Measurements from ENCODE around the gene CCDC60. TPM values are rescaled to one million over a fixed set of nuclear protein-coding genes. Genes with fewer than 3 reads are reported as not detected.

CCDC60 gene
- total and polyA plus RNA-seq, 4 experiments from 2014 or later, result not detected

DNA sequence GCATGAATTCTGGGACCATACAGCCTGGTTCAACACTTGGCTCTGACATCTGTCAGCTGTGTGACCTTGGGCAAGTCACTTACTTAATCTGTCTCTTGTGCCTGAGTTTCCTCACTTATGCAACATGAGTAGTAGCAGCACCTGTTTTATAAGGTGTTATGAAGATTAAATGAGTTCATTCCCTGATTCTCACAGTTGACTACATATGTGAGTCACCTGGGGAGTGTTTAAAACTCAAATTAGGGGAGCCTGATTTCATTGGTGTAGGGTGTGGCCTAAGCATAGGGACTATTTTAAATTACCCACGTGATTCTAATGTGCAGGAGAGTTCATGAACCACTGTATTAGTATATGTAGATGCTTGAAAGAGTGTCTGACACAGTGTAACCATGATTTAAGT, 222.3 kb downstream of the CCDC60 start:
- no peaks in the 10 kb centered on the region for H3K36me3 Mint-ChIP-seq
- DNase-seq, result no peak
- CTCF ChIA-PET (ENCODE audit: partially characterized antibody), result no interaction called here

DNA sequence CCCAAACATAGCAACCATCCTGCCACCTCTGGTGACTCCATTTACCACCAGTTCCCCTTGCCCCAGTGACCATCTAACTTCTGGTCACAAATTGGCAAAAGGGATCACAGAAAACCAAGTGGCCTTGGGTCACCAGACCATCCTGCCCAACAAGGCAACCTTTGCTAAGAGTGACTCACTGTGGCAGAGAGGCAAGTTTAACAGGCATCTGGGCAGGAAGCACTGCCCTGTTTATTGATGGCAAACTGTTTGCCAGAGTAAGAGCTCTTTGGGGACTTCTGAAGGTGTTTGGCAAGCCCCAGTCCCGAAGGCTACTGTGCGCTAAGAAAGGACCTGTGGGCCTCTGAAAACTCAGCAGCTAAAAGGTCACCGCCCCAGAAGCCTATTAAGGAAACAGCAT, 230.9 kb downstream of the CCDC60 start:
- H3K27me3 ChIP-seq (ENCODE audit: insufficient read depth, low read length), result no peaks in the 10 kb centered on the region
- Mint-ChIP-seq H3K27ac (no peak overlapping the region), H3K4me3 (no peak overlapping the region), H3K4me1 (no peaks in the 10 kb centered on the region), H3K27me3 (peaks cover 9 to 10% of the 10 kb centered on the region in 2 donors), H3K9me3 (peaks cover 0 to 2% (median 0%) of the 10 kb centered on the region in 8 donors), H3K36me3 (no peaks in the 10 kb centered on the region)
- H3K27ac ChIP-seq (ENCODE audit: low read depth, low read length), result no peak overlapping the region
- no peaks in the 10 kb centered on the region for H3K4me1 ChIP-seq (ENCODE audit: insufficient read depth, low read length)
- CTCF ChIA-PET (ENCODE audit: partially characterized antibody), result no interaction called here
- H3K36me3 ChIP-seq (ENCODE audit: insufficient read depth, low read length), result no peaks in the 10 kb centered on the region
- no peak for DNase-seq
- H3K9me3 ChIP-seq (ENCODE audit: control insufficient read depth in 1 of 2, low read length in 2 of 2), result no peaks in the 10 kb centered on the region
- intact Hi-C loops (cut with micrococcal nuclease), result no loop called here
- H3K4me3 ChIP-seq (ENCODE audit: low read length in 2 of 2), result no peak overlapping the region
- POLR2A ChIA-PET (ENCODE audit: partially characterized antibody), result no interaction called here

More for the DNA sequence above, 222.3 kb downstream of the CCDC60 start:
- Histone ChIP-seq H3K36me3 (ENCODE audit: insufficient read depth, low read length) (no peaks in the 10 kb centered on the region), H3K27ac (ENCODE audit: low read depth, low read length) (no peak overlapping the region), H3K27me3 (ENCODE audit: insufficient read depth, low read length) (no peaks in the 10 kb centered on the region), H3K4me3 (ENCODE audit: low read length in 2 of 2) (no peak overlapping the region), H3K4me1 (ENCODE audit: insufficient read depth, low read length) (no peaks in the 10 kb centered on the region), H3K9me3 (ENCODE audit: control insufficient read depth in 1 of 2, low read length in 2 of 2) (no peaks in the 10 kb centered on the region)
- intact Hi-C loops (cut with micrococcal nuclease), result no loop called here
- Mint-ChIP-seq H3K9me3 (peaks cover 0 to 3% (median 0%) of the 10 kb centered on the region in 8 donors), H3K27me3 (peaks cover 11 to 14% of the 10 kb centered on the region in 2 donors), H3K4me3 (no peak overlapping the region), H3K4me1 (no peaks in the 10 kb centered on the region), H3K27ac (no peak overlapping the region)
- POLR2A ChIA-PET (ENCODE audit: partially characterized antibody), result no interaction called here

DNA sequence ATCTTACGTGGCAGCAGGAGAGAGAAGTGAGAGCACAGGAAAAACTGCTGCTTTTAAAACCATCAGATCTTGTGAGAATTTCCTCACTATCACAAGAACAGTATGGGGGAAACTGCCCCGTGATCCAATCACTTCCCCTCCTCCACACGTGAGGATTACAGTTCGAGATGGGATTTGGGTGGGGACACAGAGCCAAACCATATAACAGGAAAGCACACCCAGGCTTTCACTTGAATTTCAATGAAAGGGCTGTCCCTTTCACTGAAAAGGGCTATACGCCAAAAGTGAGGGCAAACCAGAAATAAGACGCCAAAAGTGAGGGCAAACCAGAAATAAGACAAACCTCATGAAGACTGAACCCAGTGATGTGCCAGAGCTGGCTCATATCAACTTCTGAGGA, 236.2 kb downstream of the CCDC60 start:
- peaks cover 13 to 14% of the 10 kb centered on the region in 2 donors for H3K27me3 Mint-ChIP-seq
- no peak overlapping the region for H3K27ac Mint-ChIP-seq
- ChIA-PET CTCF (ENCODE audit: partially characterized antibody) (interaction anchor here (1.2 kb wide), 1 partner anchor 25 kb away, joined by 3 read pairs; no protein-coding TSS in a partner anchor), POLR2A (ENCODE audit: partially characterized antibody) (no interaction called here)
- H3K4me1 Mint-ChIP-seq, result no peaks in the 10 kb centered on the region
- intact Hi-C loops (cut with micrococcal nuclease), result no loop called here
- Histone ChIP-seq H3K9me3 (ENCODE audit: control insufficient read depth in 1 of 2, low read length in 2 of 2) (no peaks in the 10 kb centered on the region), H3K4me1 (ENCODE audit: insufficient read depth, low read length) (no peaks in the 10 kb centered on the region), H3K36me3 (ENCODE audit: insufficient read depth, low read length) (no peaks in the 10 kb centered on the region), H3K4me3 (ENCODE audit: low read length in 2 of 2) (no peak overlapping the region), H3K27me3 (ENCODE audit: insufficient read depth, low read length) (no peaks in the 10 kb centered on the region), H3K27ac (ENCODE audit: low read depth, low read length) (no peak overlapping the region)
- H3K9me3 Mint-ChIP-seq, result peaks cover 0 to 5% (median 0%) of the 10 kb centered on the region in 8 donors
- no peak overlapping the region for H3K4me3 Mint-ChIP-seq
- DNase-seq, result no peak
- no peaks in the 10 kb centered on the region for H3K36me3 Mint-ChIP-seq

DNA sequence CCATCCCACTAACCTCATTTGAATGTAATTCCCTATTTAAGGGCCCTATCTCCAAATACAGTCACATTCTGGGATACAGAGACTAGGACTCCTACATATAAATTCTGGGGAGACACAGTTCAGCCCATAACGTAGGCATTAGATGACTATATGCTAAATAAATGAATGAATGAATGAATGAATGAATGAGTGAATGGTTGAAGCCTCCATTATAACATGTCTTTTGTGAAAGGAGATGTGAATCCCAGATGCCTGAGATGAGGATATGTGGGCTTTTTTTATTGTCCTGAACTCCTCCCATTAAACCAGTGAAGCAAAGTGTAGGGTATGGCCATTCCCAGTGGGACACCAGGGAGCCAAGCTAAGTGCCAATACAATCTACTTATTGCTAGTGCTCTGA, 238.6 kb downstream of the CCDC60 start:
- Mint-ChIP-seq H3K27ac (no peak overlapping the region), H3K36me3 (no peaks in the 10 kb centered on the region), H3K27me3 (peaks cover 9 to 11% of the 10 kb centered on the region in 2 donors), H3K9me3 (peaks cover 0 to 4% (median 0%) of the 10 kb centered on the region in 8 donors), H3K4me1 (no peaks in the 10 kb centered on the region), H3K4me3 (no peak overlapping the region)
- no peaks in the 10 kb centered on the region for H3K27me3 ChIP-seq (ENCODE audit: insufficient read depth, low read length)
- H3K4me3 ChIP-seq (ENCODE audit: low read length in 2 of 2), result no peak overlapping the region
- intact Hi-C loops (cut with micrococcal nuclease), result no loop called here
- H3K4me1 ChIP-seq (ENCODE audit: insufficient read depth, low read length), result no peaks in the 10 kb centered on the region
- H3K27ac ChIP-seq (ENCODE audit: low read depth, low read length), result no peak overlapping the region
- POLR2A ChIA-PET (ENCODE audit: partially characterized antibody), result no interaction called here
- no peak for DNase-seq
- H3K9me3 ChIP-seq (ENCODE audit: control insufficient read depth in 1 of 2, low read length in 2 of 2), result no peaks in the 10 kb centered on the region
- CTCF ChIA-PET (ENCODE audit: partially characterized antibody), result no interaction called here
- H3K36me3 ChIP-seq (ENCODE audit: insufficient read depth, low read length), result no peaks in the 10 kb centered on the region

DNA sequence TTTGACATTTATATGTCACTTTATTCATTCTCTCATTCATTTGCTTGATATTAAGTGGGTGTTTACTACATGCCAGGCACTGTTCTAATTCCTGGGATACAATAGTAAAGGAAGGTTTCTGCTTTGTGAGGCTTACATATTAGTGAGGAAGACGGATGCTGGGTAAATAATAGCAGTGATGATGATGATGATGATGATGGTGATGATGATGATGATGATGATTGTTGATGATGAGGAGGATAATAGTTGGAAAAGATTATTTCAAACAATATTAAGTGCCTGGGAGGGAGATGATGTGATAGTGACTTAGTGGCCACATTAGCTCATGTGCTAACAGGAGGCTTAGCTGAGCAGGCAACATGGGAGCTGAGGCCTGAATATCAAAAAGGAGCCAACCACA, 239.7 kb downstream of the CCDC60 start:
- Histone ChIP-seq H3K9me3 (ENCODE audit: control insufficient read depth in 1 of 2, low read length in 2 of 2) (no peaks in the 10 kb centered on the region), H3K4me3 (ENCODE audit: low read length in 2 of 2) (no peak overlapping the region), H3K36me3 (ENCODE audit: insufficient read depth, low read length) (no peaks in the 10 kb centered on the region), H3K27me3 (ENCODE audit: insufficient read depth, low read length) (no peaks in the 10 kb centered on the region), H3K4me1 (ENCODE audit: insufficient read depth, low read length) (no peaks in the 10 kb centered on the region), H3K27ac (ENCODE audit: low read depth, low read length) (no peak overlapping the region)
- H3K9me3 Mint-ChIP-seq, result peaks cover 0 to 4% (median 0%) of the 10 kb centered on the region in 8 donors
- intact Hi-C loops (cut with micrococcal nuclease), result no loop called here
- H3K27ac Mint-ChIP-seq, result no peak overlapping the region
- no peak overlapping the region for H3K4me3 Mint-ChIP-seq
- H3K36me3 Mint-ChIP-seq, result no peaks in the 10 kb centered on the region
- peaks cover 9 to 11% of the 10 kb centered on the region in 2 donors for H3K27me3 Mint-ChIP-seq
- no peaks in the 10 kb centered on the region for H3K4me1 Mint-ChIP-seq
- ChIA-PET POLR2A (ENCODE audit: partially characterized antibody) (no interaction called here), CTCF (ENCODE audit: partially characterized antibody) (no interaction called here)
- no peak for DNase-seq

DNA sequence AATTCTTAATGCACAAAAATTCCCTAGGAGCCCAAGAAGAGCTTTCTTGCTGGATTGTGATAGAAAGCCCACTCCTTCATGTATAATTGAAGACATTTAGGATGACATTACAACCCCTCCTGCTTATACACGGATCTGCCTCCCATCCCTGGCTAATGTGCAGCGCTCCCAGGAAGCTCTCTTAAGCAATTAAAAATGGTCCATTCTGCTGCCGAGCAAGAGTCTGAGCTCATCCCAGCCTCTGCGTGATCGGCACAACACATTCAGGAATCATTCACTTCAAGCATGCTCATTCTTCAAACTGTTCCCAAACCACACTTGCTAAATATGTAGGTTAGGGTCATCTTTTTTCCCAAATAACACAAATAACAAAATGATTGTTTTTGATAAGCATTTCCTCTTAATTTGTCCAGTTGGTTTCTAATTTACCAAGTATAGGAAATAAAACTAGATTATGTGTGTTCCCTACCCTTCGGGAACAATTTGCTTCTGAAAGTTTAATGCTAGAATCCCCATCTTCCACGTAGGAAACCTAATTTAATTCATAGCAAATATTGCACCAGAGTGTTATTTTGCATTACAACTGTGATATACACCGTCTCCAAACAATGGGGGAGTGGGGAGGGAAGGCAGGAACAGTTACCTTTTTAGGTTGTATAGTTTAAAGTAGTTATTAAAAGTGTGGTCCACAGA, 241.7 kb downstream of the CCDC60 start:
- Histone ChIP-seq H3K4me3 (ENCODE audit: low read length in 2 of 2) (no peak overlapping the region), H3K9me3 (ENCODE audit: control insufficient read depth in 1 of 2, low read length in 2 of 2) (no peaks in the 10 kb centered on the region), H3K27ac (ENCODE audit: low read depth, low read length) (no peak overlapping the region), H3K27me3 (ENCODE audit: insufficient read depth, low read length) (no peaks in the 10 kb centered on the region), H3K36me3 (ENCODE audit: insufficient read depth, low read length) (no peaks in the 10 kb centered on the region), H3K4me1 (ENCODE audit: insufficient read depth, low read length) (no peaks in the 10 kb centered on the region)
- H3K27ac Mint-ChIP-seq, result no peak overlapping the region
- no peak for DNase-seq
- H3K4me1 Mint-ChIP-seq, result no peaks in the 10 kb centered on the region
- H3K4me3 Mint-ChIP-seq, result no peak overlapping the region
- H3K9me3 Mint-ChIP-seq, result peaks cover 0 to 4% (median 0%) of the 10 kb centered on the region in 8 donors
- ChIA-PET POLR2A (ENCODE audit: partially characterized antibody) (no interaction called here), CTCF (ENCODE audit: partially characterized antibody) (no interaction called here)
- H3K36me3 Mint-ChIP-seq, result no peaks in the 10 kb centered on the region
- H3K27me3 Mint-ChIP-seq, result peaks cover 5 to 8% of the 10 kb centered on the region in 2 donors
- intact Hi-C loops (cut with micrococcal nuclease), result no loop called here

DNA sequence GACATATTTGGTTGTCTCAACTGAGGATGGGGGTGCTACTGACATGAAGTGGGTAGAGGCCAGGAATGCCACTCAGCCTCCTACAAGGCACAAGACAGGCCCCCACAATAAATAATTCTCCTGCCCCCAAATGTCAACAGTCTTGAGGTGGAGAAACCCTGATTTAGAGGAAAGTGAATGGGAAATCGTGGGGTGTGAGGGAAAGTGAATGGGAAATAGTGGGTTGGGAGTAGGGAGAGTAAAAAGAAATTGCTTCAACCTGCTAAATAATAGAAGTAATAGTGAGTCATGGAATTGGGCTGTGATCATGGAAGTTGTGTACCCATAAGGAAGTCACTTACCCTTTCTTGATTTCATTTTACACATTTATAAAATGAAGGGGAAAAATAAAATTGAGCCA, 242.4 kb downstream of the CCDC60 start:
- Mint-ChIP-seq H3K4me1 (no peaks in the 10 kb centered on the region), H3K9me3 (peaks cover 0 to 4% (median 0%) of the 10 kb centered on the region in 8 donors), H3K36me3 (no peaks in the 10 kb centered on the region), H3K27ac (no peak overlapping the region), H3K4me3 (no peak overlapping the region), H3K27me3 (peaks cover 5 to 8% of the 10 kb centered on the region in 2 donors)
- H3K4me3 ChIP-seq (ENCODE audit: low read length in 2 of 2), result no peak overlapping the region
- no peaks in the 10 kb centered on the region for H3K9me3 ChIP-seq (ENCODE audit: control insufficient read depth in 1 of 2, low read length in 2 of 2)
- CTCF ChIA-PET (ENCODE audit: partially characterized antibody), result no interaction called here
- H3K4me1 ChIP-seq (ENCODE audit: insufficient read depth, low read length), result no peaks in the 10 kb centered on the region
- DNase-seq, result no peak
- intact Hi-C loops (cut with micrococcal nuclease), result no loop called here
- no peaks in the 10 kb centered on the region for H3K27me3 ChIP-seq (ENCODE audit: insufficient read depth, low read length)
- POLR2A ChIA-PET (ENCODE audit: partially characterized antibody), result no interaction called here
- no peaks in the 10 kb centered on the region for H3K36me3 ChIP-seq (ENCODE audit: insufficient read depth, low read length)
- no peak overlapping the region for H3K27ac ChIP-seq (ENCODE audit: low read depth, low read length)

Measured in CD4-positive, alpha-beta memory T cell (primary cell).